ENCODE measurements around the gene GTF2F2.

- TF ChIP-seq, protein P1, sequence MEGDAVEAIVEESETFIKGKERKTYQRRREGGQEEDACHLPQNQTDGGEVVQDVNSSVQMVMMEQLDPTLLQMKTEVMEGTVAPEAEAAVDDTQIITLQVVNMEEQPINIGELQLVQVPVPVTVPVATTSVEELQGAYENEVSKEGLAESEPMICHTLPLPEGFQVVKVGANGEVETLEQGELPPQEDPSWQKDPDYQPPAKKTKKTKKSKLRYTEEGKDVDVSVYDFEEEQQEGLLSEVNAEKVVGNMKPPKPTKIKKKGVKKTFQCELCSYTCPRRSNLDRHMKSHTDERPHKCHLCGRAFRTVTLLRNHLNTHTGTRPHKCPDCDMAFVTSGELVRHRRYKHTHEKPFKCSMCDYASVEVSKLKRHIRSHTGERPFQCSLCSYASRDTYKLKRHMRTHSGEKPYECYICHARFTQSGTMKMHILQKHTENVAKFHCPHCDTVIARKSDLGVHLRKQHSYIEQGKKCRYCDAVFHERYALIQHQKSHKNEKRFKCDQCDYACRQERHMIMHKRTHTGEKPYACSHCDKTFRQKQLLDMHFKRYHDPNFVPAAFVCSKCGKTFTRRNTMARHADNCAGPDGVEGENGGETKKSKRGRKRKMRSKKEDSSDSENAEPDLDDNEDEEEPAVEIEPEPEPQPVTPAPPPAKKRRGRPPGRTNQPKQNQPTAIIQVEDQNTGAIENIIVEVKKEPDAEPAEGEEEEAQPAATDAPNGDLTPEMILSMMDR (IDR thresholded peaks at IDR 0.05) = no peak
- TF ChIP-seq POLR2A (IDR thresholded peaks at IDR 0.05) = no peak
Observed at GRCh38 chr13:45102136-45102507, 18.2 kb upstream of the GTF2F2 start.
